SK-N-MC (cell line): ENCODE data around the gene FOSL2.

ENCODE experiments used
- DNase-seq: peaks from one replicate; pipeline ENCODE4 v3.0.0-alpha.2; 2011; ENCODE audit warnings: low read depth, low spot score
- H3K27ac ChIP-seq: fragments of 200-600 bp; sonication (generic); 2 replicates; pipeline ENCODE4 v1.5.1; 2016; ENCODE audit warnings: mixed run types
- H3K36me3 ChIP-seq: fragments of 200-600 bp; sonication (generic); 2 replicates; pipeline ENCODE4 v1.6.1; 2017; ENCODE audit warnings: antibody characterized with exemption, low read length, mixed read lengths; ENCODE audit not compliant: insufficient read depth
- H3K4me3 ChIP-seq: fragments of 200-600 bp; sonication (generic); 2 replicates; pipeline ENCODE4 v1.5.1; 2016
- H3K9ac ChIP-seq: fragments of 200-600 bp; sonication (generic); 2 replicates; pipeline ENCODE4 v1.8.0; 2017; ENCODE audit warnings: mixed run types, mixed read lengths; ENCODE audit not compliant: insufficient read length
- H3K9me3 ChIP-seq: fragments of 200-600 bp; sonication (generic); 2 replicates; pipeline ENCODE4 v1.6.1; 2017; ENCODE audit warnings: low read depth, mild to moderate bottlenecking, antibody characterized with exemption, low read length, moderate library complexity, mixed read lengths
- EZH2 ChIP-seq: fragments of 200-600 bp; sonication (generic); IDR thresholded peaks from one replicate; pipeline ENCODE4 v1.6.1; 2017; ENCODE audit warnings: antibody characterized with exemption
- FOXP2 ChIP-seq: optimal IDR thresholded peaks from 2 replicates; pipeline ENCODE3; 2011; ENCODE audit warnings: mild to moderate bottlenecking, moderate library complexity; ENCODE audit not compliant: insufficient read depth; ENCODE audit errors: extremely low read length, control extremely low read depth
- POLR2AphosphoS5 ChIP-seq: IDR thresholded peaks from 2 replicates; pipeline ENCODE4 v1.6.1; 2012; ENCODE audit warnings: mild to moderate bottlenecking, low read depth, low read length, borderline replicate concordance

The FOSL2 gene

GRCh38 chr2:28377195-28377816 lies 15.4 kb upstream of the FOSL2 start:
- TF ChIP-seq EZH2 (no peak), POLR2AphosphoS5 (no peak), FOXP2 (no peak)
- Histone ChIP-seq H3K9ac (no peak overlapping the region), H3K4me3 (no peak overlapping the region), H3K36me3 (no peaks in the 10 kb centered on the region), H3K27ac (no peak overlapping the region), H3K9me3 (no peaks in the 10 kb centered on the region)
- DNase-seq, result no peak

- no peak overlapping the region for H3K27ac ChIP-seq
- no peaks in the 10 kb centered on the region for H3K9me3 ChIP-seq
- no peak overlapping the region for H3K4me3 ChIP-seq
- no peak for DNase-seq
- H3K9ac ChIP-seq, result no peak overlapping the region
- TF ChIP-seq EZH2 (no peak), FOXP2 (no peak), POLR2AphosphoS5 (no peak)
- no peaks in the 10 kb centered on the region for H3K36me3 ChIP-seq
Measured at GRCh38 chr2:28377984-28378678, 14.5 kb upstream of the FOSL2 start.

- no peak for DNase-seq
- Histone ChIP-seq H3K9me3 (no peaks in the 10 kb centered on the region), H3K36me3 (no peaks in the 10 kb centered on the region), H3K27ac (no peak overlapping the region), H3K4me3 (no peak overlapping the region), H3K9ac (no peak overlapping the region)
- no peak for TF ChIP-seq EZH2
- no peak for TF ChIP-seq POLR2AphosphoS5
- TF ChIP-seq FOXP2, result no peak
Measured at GRCh38 chr2:28378679-28379584, 13.7 kb upstream of the FOSL2 start.

- Histone ChIP-seq H3K36me3 (no peaks in the 10 kb centered on the region), H3K4me3 (no peak overlapping the region), H3K9ac (no peak overlapping the region), H3K9me3 (no peaks in the 10 kb centered on the region), H3K27ac (no peak overlapping the region)
- DNase-seq, result no peak
- TF ChIP-seq POLR2AphosphoS5 (no peak), EZH2 (no peak), FOXP2 (no peak)
Measured at GRCh38 chr2:28380219-28380618, 12.4 kb upstream of the FOSL2 start.

- Histone ChIP-seq H3K36me3 (no peaks in the 10 kb centered on the region), H3K9me3 (no peaks in the 10 kb centered on the region), H3K27ac (no peak overlapping the region), H3K4me3 (no peak overlapping the region), H3K9ac (no peak overlapping the region)
- no peak for DNase-seq
- TF ChIP-seq POLR2AphosphoS5 (no peak), FOXP2 (no peak), EZH2 (no peak)
Measured at GRCh38 chr2:28381225-28382180, 11.2 kb upstream of the FOSL2 start.

GRCh38 chr2:28382755-28383154 lies 9.9 kb upstream of the FOSL2 start:
- Histone ChIP-seq H3K9ac (no peak overlapping the region), H3K4me3 (no peak overlapping the region), H3K36me3 (no peaks in the 10 kb centered on the region), H3K27ac (no peak overlapping the region), H3K9me3 (no peaks in the 10 kb centered on the region)
- TF ChIP-seq POLR2AphosphoS5 (no peak), FOXP2 (no peak), EZH2 (no peak)
- no peak for DNase-seq

- Histone ChIP-seq H3K36me3 (no peaks in the 10 kb centered on the region), H3K9ac (no peak overlapping the region), H3K4me3 (no peak overlapping the region), H3K9me3 (no peaks in the 10 kb centered on the region), H3K27ac (peak overlapping the region; percentile 3; the same call in 1 of the 2 replicates)
- TF ChIP-seq POLR2AphosphoS5, result no peak
- TF ChIP-seq EZH2, result no peak
- no peak for TF ChIP-seq FOXP2
- DNase-seq, result no peak
Measured at GRCh38 chr2:28387082-28387960, 5.3 kb upstream of the FOSL2 start.
